ENCODE measurements around the gene ITSN1.

ITSN1 gene

GRCh38 chr21:33817138-33817537, 174.8 kb downstream of the ITSN1 start:
- no peak for DNase-seq

GRCh38 chr21:33817663-33818451, 175.6 kb downstream of the ITSN1 start:
- no peak for DNase-seq

GRCh38 chr21:33820230-33820770, 178.0 kb downstream of the ITSN1 start:
- DNase-seq = no peak

GRCh38 chr21:33820798-33821197, 178.5 kb downstream of the ITSN1 start:
- DNase-seq = no peak

GRCh38 chr21:33821503-33822322, 179.4 kb downstream of the ITSN1 start:
- DNase-seq = no peak

- no peak for DNase-seq
Observed at GRCh38 chr21:33824156-33824941, 182.0 kb downstream of the ITSN1 start.

GRCh38 chr21:33825419-33825818, 183.1 kb downstream of the ITSN1 start:
- no peak for DNase-seq

GRCh38 chr21:33825915-33826314, 183.6 kb downstream of the ITSN1 start:
- DNase-seq = no peak

- DNase-seq = no peak
Observed at GRCh38 chr21:33828083-33828482, 185.8 kb downstream of the ITSN1 start.

- DNase-seq = no peak
Observed at GRCh38 chr21:33828577-33828976, 186.3 kb downstream of the ITSN1 start.

GRCh38 chr21:33829844-33830243, 187.5 kb downstream of the ITSN1 start:
- no peak for DNase-seq

GRCh38 chr21:33831962-33832659, 189.8 kb downstream of the ITSN1 start:
- DNase-seq = no peak

- DNase-seq = no peak
Observed at GRCh38 chr21:33834801-33835500, 192.7 kb downstream of the ITSN1 start.

GRCh38 chr21:33835920-33836319, 193.6 kb downstream of the ITSN1 start:
- no peak for DNase-seq

GRCh38 chr21:33836408-33836807, 194.1 kb downstream of the ITSN1 start:
- no peak for DNase-seq

- no peak for DNase-seq
Observed at GRCh38 chr21:33839167-33839716, 196.9 kb downstream of the ITSN1 start.

GRCh38 chr21:33839806-33840205, 197.5 kb downstream of the ITSN1 start:
- no peak for DNase-seq

- no peak for DNase-seq
Observed at GRCh38 chr21:33840771-33841170, 198.5 kb downstream of the ITSN1 start.

- DNase-seq = no peak
Observed at GRCh38 chr21:33841561-33841960, 199.3 kb downstream of the ITSN1 start.

- no peak for DNase-seq
Observed at GRCh38 chr21:33843216-33843615, 200.9 kb downstream of the ITSN1 start.

- DNase-seq = no peak
Observed at GRCh38 chr21:33844104-33844889, 202.0 kb downstream of the ITSN1 start.

Measured in activated CD4-positive, alpha-beta T cell treated with anti-CD3 and anti-CD28 coated beads, Interleukin-2, amount 50 U/mL, for 1 hour (primary cell).